Fibroblast of upper back skin (primary cell): Measurements from ENCODE around the gene ZNF165.
"Not testable (repeated sequence)": the region's sequence is repeated elsewhere in the genome, so short reads cannot be mapped to it uniquely, and the experiment has no call there.

ENCODE experiments used
- DNase-seq: peaks from one replicate; pipeline ENCODE4 v3.0.0-alpha.2; 2013

The ZNF165 gene

DNA sequence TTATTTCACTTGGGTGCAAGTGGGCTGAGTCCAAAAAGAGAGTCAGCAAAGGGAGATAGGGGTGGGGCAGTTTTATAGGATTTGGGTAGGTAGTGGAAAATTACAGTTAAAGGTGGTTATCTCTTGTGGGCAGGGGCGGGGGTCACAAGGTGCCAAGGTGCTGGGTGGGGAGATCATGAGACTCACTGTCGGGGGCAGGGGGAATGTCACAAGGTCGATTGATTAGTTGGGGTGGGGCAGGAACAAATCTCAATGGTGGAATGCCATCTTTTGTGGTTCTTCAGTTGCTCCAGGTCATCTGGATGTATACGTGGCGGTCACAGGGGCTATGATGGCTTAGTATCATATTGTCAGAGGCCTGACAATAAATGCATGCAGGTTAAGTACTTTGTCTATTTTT is 41.9 kb downstream of the ZNF165 start:
- DNase-seq, result not testable (repeated sequence)

DNA sequence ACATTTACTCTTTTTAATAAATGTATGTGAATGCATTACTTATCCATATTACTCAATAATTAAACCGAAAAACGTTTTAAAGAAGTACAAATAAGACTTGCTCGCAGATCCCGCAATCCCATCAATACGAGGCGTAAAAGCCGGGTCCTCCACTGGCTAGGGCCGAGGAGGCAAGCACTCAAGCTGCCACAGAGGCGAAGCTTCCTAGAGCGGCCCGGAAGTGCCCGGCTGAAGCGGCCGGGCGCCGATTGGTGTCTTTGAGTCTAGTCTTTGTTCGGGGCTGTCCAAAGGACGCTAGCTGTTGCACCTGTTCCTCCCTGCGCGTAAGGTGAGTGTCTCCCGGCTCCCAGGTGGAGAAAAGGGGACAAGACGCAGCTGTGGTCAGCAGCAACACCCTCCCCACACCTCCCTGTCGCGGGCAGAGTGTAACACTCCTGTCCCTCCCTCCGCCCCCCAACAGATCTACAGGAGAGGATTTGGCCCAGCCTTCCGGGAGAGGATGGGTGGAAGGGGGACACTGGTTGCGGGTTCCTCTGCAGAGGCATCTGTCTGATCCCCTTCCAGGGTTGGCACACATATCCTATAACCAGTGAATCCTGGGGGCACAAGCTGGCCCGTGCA is 44.1 kb downstream of the ZNF165 start, which contains the start of gene ZSCAN16:
TSS of gene ZSCAN16 (plus strand) at position 260 of the 621 bp plus-strand sequence. CDS start 835 bp downstream, outside the sequence.
- peak; percentile 80 for DNase-seq

DNA sequence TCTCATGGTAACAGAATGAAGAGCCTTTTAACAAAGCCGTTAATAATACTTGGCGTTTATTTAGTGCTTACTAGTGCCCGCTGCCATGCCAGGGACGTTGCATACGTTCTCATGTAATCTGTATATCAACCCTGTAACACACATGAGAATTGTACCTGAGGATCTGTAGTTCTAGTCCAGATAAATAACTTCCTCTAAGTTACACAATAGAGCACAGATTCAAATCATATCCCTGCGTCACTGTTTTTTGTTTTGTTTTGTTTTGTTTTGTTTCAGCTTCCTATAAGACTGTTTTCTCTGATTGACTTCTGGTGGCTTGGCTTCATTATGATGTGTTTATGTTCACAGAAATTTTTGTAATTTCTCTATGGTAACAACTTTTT is 44.6 kb downstream of the ZNF165 start:
- no peak for DNase-seq

DNA sequence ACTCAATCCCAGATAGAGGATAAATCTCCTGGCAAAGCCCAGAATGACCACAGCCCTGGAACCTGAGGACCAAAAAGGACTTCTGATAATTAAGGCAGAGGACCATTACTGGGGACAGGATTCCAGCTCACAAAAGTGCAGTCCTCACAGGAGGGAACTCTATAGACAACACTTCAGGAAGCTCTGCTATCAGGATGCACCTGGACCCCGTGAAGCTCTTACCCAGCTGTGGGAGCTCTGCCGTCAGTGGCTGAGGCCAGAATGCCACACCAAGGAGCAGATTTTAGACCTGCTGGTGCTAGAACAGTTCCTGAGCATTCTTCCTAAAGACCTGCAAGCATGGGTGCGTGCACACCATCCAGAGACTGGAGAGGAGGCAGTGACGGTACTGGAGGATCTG is 45.0 kb downstream of the ZNF165 start:
- no peak for DNase-seq

DNA sequence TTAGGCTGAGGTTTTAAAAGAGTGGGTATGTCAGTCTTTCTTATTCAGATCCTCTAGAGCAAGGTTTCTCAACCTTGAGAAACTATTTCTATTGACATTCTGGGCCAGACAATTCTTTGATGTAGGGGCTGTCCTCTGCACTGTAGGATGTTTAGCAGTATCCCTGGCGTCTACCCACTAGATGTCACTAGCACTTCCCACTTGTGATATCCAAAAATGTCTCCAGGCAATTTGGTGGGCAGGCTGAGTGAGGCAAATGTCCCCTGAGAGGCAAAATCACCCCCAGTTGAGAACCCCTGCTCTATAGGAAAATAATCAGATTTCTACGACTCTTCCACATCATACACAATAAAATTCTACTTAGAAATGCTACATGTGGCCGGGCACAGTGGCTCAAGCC is 53.6 kb downstream of the ZNF165 start:
- DNase-seq, result peak; percentile 52

DNA sequence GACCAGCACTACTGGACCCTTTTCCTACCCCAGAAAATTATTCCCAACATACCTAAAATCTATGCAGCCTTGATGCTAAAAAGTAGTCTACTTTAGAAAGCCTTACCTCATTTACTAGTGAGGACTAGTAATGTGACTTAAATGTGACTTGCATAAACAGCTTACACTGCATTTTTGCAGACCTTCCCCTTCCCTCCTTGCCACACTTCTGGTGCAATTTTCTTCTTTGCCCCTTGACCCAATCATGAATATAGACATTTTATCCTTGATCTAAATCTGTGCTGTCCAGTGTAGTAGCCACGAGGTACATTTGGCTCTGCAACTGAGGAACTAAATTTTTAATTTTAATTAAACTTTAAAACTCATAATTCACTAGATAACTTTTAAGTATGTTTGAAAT is 54.3 kb downstream of the ZNF165 start:
- DNase-seq, result no peak

DNA sequence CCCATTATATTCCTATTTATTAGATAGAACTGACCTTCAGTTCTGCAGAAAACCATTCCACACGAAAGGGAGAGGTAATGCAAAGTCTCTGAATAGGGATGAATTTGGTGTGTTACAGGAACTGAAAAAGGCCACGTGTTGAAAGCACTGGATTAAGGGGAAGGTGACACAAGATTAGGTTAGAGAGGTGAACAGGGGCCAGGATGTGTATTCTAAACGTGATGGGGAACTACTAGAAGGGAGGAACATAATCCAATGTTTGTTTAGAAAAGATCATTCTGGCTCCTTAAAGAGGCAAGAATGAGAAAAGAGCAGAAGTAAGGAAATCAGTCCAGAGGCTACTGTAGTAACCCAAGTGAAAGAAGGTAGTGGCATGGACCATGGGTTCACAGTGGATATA is 55.0 kb downstream of the ZNF165 start:
- no peak for DNase-seq

DNA sequence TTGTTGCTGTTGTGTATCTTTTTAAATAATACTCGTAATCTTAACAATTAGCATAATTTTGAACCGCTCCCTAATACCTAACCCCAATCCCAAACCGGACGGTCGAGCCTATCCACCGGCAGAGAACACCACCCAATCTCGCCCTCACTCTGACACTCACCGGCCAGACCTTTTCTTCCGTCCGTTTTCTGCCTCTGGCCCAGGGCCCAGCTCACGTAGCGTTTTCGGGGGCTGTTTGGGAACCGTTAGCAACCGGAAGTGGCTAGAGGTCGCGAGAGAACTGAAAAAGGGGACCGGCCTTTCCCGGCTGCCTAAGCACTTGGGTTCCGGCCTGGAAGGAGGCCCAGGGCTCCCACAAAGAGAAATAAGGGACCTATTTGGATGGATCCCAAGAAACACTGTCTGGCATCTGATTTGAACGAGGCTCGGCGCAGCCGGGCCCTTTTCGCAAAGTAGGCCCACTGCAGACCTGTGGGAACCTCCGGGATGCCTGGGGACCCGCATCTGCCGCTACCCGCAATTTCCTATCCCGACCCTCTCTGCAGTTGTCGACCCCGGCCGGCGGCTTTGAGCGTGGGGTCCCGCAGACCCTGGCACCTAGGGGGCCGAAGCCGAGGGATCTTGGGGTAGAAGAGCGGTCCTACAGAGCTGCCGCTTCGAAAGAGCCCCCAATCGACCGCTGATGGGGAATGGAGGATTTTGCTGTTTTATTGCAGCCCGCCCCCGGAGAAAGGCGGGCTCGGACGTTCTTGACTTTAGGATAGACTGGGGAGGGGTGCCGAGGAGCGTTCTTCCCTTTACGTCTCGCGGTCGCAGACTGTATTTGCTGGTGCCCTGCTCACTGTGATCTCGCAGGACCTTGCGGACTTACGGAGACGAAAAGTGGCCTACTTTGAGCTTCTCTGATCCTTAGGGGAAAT is 56.5 kb downstream of the ZNF165 start:
- DNase-seq, result peak; percentile 96

DNA sequence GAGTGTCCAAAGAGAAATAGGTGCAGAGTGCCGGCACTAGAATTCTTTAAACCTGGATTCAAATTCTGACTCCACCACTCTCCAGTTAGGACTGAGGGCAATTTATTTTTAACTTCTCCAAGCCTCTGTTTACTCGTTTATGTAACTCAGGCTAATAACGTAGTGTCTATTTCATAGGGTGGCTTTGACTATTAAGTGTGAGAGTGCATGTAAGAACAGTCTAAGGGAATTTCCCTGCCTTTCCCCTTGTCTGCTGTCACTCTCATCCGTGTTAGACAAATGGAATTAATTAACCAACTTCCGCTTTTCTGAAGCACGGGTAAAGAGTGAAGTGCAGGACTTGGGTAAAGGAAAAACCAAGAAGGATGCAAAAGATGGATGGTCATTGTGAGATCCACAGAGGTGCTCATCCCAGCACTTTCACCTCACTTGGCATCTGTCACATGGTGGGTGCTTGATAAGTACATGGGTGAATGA is 57.2 kb downstream of the ZNF165 start:
- DNase-seq, result peak; percentile 41
